NCI-H446 treated with DMSO at 0.1 percent for 48 hours (cell line): Measurements from ENCODE around the gene PROC.

Experiments used
- DNase-seq: peaks from one replicate; lab custom pipeline; 2025; lab: John Stamatoyannopoulos, UW

The PROC gene

DNA sequence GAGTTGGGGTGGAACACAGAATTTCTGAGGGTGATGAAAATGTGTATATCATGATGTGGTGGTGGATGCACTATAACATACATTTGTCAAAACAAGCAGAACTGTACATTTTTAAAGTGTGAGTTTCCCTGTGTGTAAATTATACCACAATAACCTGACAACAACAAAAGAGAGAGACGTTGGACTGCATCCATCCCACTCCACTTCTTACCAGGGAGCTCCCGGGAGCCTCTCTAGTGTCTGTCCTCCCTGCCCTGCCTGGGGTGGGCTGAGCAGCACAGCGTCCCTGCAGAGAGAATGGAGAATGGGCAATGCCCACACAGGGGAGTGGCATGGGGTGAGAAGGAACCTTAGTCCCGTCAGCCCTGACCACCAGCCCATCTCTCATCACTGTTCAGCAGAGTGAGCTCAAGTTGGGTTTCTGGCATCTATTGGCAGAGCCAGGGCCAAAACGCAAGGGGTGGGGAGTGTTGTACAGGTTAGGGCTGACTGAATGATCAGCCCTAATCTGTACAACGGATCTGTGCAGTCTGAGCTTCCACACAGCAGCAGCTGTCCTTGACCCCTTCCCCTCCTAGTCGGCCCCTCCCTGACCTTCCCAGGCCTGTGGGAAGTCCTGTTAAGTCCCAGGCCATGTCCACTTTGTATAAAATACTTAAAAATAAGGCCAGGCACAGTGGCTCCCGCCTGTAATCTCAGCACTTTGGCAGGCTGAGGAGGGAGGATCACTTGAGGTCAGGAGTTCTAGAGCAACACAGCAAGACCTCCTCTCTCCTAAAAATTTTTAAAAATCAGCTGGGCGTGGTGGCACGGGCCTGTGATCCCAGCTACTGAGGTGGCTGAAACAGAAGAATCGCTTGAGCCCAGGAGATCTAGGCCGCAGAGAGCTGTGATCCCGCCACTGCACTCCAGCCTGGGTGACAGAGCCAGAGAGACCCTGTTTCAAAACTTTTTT, 3.3 kb upstream of the PROC start:
- DNase-seq, result no peak

DNA sequence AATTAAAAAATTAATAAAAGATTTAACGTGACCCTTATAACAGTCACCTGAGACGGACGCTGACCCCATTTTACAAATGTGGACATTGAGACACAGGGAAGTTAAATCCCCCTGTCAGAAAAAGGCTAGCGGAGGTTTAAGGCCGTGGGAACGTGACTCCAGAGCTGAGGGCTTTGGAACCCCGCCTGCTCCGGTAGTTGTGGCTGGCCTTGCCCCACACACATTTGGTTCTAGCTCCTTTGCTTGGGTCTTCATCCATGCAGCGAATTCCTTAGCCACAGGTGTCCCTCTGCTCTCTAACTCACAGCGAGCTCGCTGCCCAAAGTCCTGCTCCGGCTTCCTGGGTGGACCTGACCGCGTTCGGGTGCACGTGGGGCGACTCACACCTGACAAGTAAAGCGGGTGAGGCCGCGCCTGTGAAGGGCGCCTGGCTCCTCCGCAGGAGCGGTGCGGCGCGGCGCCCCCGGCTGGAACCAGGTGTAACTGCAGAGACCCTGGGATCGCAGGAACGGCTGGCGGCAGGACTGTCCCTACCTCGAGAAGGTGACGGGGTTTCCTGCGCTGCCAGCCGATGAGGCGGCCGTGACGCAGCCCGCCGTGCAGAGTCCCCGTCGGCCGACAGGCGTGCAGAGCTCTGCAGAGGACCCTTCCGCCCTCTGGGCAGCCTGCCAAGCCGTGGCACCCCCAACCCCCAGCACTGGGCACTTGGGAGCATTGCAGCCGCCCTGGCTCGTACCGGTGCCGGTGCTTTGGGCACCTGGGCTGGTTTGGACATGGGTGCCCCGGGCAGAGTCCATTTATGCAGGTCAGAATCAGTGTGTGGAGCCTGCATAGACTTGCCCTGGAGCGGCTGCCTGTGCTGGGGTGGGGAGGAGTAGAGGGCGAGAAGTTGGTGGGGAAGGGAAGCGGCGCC, 2.4 kb upstream of the PROC start:
- DNase-seq, result no peak

GRCh38 chr2:127416506-127417001, 1.7 kb upstream of the PROC start:
- no peak for DNase-seq

GRCh38 chr2:127417406-127417805, 821 bp upstream of the PROC start:
- DNase-seq, result no peak

DNA sequence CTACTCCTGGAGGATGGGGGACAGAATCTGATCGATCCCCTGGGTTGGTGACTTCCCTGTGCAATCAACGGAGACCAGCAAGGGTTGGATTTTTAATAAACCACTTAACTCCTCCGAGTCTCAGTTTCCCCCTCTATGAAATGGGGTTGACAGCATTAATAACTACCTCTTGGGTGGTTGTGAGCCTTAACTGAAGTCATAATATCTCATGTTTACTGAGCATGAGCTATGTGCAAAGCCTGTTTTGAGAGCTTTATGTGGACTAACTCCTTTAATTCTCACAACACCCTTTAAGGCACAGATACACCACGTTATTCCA, 844 bp downstream of the PROC start:
- DNase-seq, result no peak

DNA sequence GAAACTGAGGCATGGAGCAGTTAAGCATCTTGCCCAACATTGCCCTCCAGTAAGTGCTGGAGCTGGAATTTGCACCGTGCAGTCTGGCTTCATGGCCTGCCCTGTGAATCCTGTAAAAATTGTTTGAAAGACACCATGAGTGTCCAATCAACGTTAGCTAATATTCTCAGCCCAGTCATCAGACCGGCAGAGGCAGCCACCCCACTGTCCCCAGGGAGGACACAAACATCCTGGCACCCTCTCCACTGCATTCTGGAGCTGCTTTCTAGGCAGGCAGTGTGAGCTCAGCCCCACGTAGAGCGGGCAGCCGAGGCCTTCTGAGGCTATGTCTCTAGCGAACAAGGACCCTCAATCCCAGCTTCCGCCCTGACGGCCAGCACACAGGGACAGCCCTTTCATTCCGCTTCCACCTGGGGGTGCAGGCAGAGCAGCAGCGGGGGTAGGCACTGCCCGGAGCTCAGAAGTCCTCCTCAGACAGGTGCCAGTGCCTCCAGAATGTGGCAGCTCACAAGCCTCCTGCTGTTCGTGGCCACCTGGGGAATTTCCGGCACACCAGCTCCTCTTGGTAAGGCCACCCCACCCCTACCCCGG, 1.3 kb downstream of the PROC start:
- DNase-seq, result no peak

DNA sequence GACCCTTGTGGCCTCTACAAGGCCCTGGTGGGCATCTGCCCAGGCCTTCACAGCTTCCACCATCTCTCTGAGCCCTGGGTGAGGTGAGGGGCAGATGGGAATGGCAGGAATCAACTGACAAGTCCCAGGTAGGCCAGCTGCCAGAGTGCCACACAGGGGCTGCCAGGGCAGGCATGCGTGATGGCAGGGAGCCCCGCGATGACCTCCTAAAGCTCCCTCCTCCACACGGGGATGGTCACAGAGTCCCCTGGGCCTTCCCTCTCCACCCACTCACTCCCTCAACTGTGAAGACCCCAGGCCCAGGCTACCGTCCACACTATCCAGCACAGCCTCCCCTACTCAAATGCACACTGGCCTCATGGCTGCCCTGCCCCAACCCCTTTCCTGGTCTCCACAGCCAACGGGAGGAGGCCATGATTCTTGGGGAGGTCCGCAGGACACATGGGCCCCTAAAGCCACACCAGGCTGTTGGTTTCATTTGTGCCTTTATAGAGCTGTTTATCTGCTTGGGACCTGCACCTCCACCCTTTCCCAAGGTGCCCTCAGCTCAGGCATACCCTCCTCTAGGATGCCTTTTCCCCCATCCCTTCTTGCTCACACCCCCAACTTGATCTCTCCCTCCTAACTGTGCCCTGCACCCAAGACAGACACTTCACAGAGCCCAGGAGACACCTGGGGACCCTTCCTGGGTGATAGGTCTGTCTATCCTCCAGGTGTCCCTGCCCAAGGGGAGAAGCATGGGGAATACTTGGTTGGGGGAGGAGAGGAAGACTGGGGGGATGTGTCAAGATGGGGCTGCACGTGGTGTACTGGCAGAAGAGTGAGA, 2.0 kb downstream of the PROC start:
- DNase-seq, result no peak

DNA sequence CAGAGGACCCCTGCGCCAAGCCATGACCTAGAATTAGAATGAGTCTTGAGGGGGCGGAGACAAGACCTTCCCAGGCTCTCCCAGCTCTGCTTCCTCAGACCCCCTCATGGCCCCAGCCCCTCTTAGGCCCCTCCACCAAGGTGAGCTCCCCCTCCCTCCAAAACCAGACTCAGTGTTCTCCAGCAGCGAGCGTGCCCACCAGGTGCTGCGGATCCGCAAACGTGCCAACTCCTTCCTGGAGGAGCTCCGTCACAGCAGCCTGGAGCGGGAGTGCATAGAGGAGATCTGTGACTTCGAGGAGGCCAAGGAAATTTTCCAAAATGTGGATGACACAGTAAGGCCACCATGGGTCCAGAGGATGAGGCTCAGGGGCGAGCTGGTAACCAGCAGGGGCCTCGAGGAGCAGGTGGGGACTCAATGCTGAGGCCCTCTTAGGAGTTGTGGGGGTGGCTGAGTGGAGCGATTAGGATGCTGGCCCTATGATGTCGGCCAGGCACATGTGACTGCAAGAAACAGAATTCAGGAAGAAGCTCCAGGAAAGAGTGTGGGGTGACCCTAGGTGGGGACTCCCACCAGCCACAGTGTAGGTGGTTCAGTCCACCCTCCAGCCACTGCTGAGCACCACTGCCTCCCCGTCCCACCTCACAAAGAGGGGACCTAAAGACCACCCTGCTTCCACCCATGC, 3.0 kb downstream of the PROC start:
- no peak for DNase-seq

- DNase-seq, result no peak
Observed at GRCh38 chr2:127421871-127422558, 3.8 kb downstream of the PROC start.

GRCh38 chr2:127422559-127423477, 4.6 kb downstream of the PROC start:
- no peak for DNase-seq

GRCh38 chr2:127423478-127423843, 5.2 kb downstream of the PROC start:
- no peak for DNase-seq

GRCh38 chr2:127423880-127424279, 5.7 kb downstream of the PROC start:
- no peak for DNase-seq

DNA sequence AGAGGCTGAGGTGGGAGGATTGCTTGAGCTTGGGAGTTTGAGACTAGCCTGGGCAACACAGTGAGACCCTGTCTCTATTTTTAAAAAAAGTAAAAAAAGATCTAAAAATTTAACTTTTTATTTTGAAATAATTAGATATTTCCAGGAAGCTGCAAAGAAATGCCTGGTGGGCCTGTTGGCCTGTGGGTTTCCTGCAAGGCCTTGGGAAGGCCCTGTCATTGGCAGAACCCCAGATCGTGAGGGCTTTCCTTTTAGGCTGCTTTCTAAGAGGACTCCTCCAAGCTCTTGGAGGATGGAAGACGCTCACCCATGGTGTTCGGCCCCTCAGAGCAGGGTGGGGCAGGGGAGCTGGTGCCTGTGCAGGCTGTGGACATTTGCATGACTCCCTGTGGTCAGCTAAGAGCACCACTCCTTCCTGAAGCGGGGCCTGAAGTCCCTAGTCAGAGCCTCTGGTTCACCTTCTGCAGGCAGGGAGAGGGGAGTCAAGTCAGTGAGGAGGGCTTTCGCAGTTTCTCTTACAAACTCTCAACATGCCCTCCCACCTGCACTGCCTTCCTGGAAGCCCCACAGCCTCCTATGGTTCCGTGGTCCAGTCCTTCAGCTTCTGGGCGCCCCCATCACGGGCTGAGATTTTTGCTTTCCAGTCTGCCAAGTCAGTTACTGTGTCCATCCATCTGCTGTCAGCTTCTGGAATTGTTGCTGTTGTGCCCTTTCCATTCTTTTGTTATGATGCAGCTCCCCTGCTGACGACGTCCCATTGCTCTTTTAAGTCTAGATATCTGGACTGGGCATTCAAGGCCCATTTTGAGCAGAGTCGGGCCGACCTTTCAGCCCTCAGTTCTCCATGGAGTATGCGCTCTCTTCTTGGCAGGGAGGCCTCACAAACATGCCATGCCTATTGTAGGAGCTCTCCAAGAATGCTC, 6.6 kb downstream of the PROC start:
- no peak for DNase-seq

DNA sequence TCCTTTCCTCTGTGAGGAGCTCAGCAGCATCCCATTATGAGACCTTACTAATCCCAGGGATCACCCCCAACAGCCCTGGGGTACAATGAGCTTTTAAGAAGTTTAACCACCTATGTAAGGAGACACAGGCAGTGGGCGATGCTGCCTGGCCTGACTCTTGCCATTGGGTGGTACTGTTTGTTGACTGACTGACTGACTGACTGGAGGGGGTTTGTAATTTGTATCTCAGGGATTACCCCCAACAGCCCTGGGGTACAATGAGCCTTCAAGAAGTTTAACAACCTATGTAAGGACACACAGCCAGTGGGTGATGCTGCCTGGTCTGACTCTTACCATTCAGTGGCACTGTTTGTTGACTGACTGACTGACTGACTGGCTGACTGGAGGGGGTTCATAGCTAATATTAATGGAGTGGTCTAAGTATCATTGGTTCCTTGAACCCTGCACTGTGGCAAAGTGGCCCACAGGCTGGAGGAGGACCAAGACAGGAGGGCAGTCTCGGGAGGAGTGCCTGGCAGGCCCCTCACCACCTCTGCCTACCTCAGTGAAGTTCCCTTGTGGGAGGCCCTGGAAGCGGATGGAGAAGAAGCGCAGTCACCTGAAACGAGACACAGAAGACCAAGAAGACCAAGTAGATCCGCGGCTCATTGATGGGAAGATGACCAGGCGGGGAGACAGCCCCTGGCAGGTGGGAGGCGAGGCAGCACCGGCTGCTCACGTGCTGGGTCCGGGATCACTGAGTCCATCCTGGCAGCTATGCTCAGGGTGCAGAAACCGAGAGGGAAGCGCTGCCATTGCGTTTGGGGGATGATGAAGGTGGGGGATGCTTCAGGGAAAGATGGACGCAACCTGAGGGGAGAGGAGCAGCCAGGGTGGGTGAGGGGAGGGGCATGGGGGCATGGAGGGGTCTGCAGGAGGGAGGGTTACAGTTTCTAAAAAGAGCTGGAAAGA, 7.6 kb downstream of the PROC start:
- no peak for DNase-seq

- no peak for DNase-seq
Observed at GRCh38 chr2:127426501-127427354, 8.5 kb downstream of the PROC start.
